HG02610 (cell line): ENCODE measurements around the gene GPR149.
"Not testable (repeated sequence)": the region's sequence is repeated elsewhere in the genome, so short reads cannot be mapped to it uniquely, and the experiment has no call there.

ENCODE experiments used
- ATAC-seq: cut with Tn5 transposase; IDR thresholded peaks from one replicate; pipeline ENCODE4 v1.9.1; 2021; ENCODE audit warnings: mild to moderate bottlenecking, moderate library complexity; ENCODE audit not compliant: unreplicated experiment

GPR149 gene, protein sequence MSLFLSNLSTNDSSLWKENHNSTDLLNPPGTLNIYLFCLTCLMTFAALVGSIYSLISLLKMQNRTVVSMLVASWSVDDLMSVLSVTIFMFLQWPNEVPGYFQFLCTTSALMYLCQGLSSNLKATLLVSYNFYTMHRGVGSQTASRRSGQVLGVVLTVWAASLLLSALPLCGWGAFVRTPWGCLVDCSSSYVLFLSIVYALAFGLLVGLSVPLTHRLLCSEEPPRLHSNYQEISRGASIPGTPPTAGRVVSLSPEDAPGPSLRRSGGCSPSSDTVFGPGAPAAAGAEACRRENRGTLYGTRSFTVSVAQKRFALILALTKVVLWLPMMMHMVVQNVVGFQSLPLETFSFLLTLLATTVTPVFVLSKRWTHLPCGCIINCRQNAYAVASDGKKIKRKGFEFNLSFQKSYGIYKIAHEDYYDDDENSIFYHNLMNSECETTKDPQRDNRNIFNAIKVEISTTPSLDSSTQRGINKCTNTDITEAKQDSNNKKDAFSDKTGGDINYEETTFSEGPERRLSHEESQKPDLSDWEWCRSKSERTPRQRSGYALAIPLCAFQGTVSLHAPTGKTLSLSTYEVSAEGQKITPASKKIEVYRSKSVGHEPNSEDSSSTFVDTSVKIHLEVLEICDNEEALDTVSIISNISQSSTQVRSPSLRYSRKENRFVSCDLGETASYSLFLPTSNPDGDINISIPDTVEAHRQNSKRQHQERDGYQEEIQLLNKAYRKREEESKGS

DNA sequence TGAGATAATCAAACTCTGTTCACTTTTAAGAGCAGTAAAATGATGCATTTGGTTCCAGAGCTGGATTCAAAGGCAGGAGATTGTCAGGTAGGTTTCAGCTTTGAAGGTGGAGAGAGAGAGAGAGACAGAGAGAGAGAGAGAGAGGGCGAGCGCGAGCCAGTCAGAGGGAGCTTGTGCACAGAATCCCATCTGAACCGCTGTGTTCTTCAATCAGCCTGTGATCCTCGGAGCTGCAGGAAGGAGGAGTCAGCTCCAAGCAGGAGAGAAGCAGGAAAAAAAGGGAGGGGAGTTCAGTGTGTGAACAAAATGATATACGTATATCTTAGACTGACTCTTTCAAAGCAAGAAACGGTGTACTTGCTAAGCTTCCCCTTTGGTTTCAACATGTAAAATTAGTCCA, at the start of gene GPR149:
TSS of gene GPR149 (minus strand) at position 177 of the 400 bp plus-strand sequence. CDS start 575 bp downstream, outside the sequence.
- no peak for ATAC-seq

DNA sequence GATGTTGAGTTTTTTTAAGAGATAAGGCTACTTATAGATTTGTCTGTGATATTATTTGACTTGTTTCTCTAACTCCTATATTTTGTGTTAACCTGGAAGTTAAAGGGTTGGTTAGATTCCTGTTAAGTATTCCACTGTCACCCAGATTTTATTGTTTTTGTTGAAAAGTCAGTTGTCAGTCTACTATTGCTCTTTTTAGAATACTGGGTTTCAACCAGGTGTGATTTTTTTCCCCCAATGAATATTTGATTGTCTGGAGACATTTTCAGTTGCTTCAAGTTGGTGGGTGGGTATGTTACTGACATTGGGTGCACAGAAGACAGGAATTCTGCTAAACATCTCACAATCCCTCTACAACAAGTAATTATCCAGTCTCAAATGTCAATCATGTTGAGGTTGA, 43.8 kb upstream of the GPR149 start:
- no peak for ATAC-seq

DNA sequence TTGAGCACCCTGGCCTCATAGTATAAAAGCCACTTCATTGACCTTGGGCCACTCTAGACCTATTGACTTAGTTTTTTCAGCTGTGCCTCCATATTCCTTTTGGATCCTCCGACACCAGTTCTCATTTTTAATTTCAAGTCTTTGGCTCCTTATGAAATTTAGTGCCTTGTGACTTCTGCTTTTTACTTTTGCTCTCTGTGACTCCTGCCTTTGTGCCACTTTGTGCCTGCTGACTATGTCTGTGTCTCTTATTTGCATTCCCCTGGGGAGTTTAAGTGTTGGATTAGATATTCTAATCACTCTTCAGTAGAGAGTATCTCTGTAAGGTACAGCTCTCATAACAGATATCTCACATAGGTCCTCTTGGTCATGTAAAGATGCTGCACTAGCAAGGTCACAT, 39.6 kb upstream of the GPR149 start:
- ATAC-seq: no peak

DNA sequence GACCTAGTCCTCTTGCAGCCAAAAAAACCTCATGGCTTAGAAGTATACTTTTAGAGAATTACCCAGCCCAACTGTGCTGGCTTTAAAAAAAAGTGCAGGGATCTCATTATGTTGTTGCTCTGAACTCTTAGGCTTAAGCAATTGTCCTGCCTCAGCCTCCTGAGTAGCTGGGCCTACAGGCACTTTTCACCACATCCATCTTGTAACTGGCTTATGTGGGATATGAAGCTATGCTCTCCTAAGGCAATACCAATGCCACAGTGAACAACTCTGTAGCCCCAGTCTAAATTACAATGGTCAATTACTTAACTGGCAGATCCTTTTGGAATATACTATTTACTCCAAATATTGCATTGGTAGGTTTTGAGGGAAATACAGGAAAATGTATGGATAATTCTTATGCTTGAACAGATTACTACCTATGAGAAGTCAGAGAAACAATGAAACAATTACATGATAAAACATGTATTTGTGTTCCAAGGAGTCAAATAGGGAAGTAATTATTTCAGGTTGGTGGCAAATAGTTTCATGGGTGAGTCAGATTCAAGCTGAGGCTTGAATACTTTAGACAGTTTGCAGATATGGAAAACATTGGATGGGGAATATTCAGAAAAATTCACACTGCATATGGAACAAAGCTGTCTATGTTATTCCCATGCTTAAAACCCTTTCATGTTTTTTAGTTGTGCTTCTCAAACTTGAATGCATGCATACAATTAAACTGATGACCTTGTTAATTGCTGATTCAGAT, 34.6 kb upstream of the GPR149 start:
- ATAC-seq: no peak

DNA sequence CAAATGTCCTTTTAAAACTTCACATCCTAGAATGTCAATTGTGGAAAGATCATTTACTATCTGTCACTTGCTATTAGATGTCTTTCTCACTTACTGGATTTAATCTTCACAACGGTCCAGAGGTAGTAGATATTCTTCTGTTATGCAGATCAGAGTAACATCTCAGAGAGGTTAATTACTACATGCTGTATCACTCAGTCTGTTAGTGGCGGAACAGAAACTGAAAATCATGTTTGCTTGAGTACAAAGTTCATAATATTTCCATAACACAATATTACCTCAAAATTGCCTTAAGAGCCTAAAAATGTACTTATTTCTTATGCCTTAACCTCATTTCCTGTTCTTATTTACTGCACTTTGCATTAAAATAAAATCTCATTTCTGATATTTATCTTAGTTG, 28.6 kb upstream of the GPR149 start:
- ATAC-seq: no peak

DNA sequence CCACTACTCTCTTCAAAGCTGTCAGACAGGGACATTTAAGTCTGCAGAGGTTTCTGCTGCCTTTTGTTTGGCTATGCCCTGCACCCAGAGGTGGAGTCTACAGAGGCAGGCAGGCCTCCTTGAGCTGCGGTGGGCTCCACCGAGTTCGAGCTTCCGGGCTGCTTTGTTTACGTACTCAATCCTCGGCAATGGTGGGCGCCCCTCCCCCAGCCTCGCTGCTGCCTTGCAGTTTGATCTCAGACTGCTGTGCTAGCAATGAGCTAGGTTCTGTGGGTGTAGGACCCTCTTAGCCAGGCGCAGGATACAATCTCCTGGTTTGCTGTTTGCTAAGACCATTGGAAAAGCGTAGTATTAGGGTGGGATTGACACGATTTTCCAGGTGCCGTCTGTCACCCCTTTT, 9.1 kb upstream of the GPR149 start:
- ATAC-seq: not testable (repeated sequence)

DNA sequence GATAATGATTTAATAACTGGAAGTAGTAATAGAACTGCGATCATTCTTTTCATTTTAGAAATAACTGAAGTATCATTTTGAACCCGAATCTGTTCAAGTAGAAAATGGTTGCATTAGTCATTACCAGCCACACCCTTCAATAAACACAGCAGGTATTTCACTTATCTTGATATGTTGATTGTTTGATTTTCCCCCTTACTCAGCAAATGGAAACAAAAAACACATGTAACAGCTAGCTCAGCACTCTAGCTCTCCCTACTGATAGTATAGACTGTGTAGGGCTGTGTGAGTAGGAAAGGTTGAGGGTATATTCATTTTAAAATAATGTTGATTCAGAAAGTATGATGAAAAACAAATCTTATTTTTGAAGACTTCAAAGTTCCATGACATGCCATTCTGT, 1.1 kb upstream of the GPR149 start:
- ATAC-seq: no peak

DNA sequence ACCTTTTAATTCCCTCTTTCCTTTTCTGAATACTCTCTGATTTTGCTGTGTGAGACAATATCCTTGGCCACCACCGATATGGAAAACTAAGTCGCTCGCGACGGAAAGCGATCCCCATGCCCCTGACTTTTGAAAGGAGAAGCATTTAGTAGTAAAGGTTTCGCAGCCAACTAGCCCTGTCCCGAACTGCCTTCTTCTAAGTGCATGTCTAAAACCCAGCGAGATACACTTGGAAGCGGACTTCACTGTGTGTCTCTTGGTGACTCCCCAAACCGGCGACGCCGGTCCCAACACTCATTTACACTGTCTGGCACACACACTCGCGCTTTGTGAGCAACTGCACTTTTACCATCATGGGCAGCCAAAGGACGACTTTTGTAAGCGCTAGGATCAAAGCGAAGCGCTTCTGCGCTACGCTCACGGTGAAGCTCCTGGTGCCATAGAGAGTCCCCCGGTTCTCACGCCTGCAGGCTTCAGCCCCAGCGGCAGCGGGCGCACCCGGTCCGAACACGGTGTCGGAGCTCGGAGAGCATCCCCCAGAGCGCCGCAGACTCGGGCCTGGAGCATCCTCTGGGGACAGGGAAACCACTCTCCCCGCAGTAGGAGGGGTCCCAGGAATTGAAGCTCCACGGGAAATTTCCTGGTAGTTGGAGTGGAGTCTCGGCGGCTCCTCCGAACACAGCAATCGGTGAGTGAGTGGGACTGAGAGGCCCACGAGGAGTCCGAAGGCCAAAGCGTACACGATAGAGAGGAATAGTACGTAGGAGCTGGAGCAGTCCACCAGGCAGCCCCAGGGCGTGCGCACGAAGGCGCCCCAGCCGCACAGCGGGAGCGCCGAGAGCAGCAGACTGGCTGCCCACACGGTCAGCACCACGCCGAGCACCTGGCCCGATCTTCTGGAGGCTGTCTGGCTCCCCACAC, 1.4 kb downstream of the GPR149 start:
- ATAC-seq: no peak

DNA sequence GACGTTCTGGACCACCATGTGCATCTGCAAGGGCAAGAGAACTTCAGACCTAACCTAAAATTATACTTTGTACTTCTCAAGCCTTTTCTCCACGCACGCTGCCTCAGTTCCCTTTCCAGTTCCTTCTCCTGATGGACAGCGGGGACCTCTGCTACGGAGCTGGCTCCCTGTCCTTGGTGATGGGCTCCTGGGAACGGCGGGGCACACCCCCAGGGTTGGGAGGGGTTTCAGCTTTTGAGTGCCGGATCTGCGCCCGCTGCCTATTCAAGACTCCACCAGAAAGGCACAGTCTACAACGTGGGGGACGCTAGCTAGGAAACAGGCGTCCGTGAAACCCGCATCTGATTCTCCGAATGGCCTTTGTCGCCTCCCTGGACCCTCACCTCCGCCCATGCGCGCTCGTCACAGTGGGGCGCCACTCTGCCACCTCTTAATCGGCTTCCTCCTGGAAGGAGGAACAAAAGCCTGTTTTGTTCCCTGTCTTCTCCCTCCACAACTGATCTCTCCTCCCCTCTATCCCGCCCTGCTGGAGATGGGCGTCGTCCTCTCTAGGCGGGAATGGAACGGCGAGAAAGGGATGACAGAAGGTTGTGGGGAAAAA, 2.2 kb downstream of the GPR149 start:
- no peak for ATAC-seq

DNA sequence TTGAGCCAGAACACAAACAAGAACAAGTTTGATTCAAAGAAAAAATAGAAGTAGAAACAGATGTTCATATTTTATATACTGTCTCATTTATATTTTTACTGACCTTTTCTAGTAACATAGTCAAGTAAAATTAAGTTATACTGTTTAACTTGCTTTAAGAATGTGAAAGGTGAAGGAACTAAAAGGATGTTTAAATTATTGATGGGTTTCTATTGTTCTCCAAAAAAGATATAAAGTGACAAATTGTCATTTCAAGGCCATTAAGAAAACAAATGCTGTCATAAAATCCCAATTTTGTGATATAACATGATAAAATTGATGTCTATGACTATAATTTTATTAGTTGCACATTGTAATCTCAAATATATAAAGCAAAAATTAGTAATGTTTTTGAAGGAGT, 7.3 kb downstream of the GPR149 start:
- ATAC-seq: no peak

DNA sequence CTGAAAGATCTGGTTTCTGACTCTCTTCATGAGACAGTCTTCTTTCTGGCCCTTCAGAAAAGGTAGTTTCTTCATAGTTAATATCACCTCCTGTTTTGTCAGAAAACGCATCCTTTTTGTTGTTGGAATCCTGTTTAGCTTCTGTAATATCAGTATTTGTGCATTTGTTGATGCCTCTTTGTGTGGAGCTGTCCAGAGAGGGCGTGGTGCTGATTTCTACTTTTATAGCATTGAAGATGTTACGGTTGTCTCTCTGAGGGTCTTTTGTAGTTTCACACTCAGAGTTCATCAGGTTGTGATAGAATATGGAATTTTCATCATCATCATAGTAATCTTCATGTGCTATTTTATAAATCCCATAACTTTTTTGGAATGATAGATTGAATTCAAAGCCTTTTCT, 8.9 kb downstream of the GPR149 start:
- no peak for ATAC-seq

DNA sequence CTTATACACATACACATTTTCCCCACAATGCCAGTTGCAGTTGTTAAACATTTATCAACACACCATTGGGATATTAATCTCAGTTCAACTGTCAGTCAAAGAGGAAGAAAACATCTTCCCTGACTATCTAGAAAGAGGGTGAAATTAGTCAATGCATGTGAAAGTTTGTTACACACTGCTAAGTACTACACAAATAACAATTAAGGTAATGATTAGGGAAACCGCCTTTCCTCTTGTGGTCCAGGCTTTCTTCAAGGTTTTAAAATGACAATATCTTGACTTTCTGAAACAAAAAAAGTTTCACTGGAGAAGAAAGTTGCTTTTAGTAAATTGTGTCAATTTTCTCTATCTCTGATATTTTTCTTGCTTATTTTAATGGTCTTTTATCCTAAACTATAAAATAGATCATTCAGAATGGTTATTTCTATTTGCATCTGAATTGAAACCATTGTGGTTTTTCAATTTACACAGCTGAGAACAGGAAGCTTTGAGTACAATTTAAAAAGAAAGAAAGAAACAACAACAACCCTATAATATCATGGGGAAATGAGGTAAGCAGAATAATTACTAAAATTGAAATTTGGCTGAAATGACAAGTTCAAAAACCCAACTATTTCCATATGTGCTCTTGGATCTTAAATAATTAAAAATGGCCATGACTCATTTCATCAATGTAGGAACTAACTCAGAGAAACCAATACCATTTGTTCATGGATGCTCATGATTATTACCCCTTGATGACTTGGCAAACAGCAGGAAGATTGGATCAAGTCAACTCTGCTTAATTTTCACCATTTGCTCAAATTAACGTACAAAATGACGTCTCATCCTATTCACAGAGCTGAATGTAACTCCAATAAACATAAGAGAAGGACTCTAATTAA, 31.7 kb downstream of the GPR149 start:
- peak; percentile 95 for ATAC-seq

DNA sequence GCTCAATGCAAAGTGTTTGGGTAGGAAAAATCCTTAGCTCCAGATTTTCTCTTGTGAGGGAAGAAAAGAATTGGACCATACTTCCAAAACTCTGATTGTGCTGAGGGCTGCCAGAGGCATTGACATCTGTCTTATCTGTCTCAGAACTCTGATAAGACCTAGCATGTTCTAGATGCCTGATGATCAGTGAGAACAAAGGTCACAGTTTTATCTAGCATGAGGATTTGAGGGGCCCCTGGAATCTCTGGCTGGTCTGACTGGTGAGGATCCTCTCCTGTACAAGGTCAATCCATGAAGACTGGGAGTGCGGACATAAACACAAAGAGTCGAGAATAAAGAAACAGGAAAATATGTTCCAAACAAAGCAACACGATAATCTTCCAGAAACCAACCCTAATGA, 40.1 kb downstream of the GPR149 start:
- ATAC-seq: no peak

DNA sequence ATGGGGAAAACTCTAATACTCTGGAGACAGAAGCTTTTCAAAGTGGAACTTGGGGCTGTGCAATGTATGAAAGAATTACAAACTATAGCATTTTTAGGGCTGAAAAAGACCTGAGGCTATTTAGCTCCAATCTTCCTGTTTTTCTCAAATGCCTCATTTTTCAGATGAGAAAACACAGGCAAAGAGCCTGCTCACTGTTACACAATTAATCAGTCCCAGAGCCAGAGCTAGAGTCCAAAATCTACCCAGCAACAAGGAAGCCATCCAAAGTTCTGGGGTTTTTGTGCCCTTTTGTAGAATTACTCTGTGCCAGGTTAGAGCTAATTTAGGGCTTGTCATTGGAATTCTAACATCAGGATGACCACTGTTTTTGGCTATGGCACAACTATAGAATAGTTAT, 45.5 kb downstream of the GPR149 start:
- no peak for ATAC-seq

DNA sequence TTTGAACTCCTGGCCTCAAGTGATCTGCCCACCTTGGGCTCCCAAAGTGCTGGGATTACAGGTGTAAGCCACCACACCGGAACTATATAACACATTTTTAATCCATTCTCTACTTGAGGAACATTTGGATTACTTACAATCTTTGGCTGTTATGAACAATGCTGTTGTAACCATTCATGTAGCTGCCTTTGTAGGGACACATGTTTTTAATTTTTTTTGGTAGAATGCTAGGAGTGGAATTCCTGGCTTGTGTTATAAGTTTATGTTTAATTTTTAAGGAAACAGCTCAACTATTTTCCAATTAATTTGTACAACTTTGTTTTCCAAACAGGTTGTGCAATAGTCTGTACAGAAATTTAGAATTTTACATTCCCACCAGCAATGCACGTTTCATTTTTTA, 51.7 kb downstream of the GPR149 start:
- ATAC-seq: no peak

DNA sequence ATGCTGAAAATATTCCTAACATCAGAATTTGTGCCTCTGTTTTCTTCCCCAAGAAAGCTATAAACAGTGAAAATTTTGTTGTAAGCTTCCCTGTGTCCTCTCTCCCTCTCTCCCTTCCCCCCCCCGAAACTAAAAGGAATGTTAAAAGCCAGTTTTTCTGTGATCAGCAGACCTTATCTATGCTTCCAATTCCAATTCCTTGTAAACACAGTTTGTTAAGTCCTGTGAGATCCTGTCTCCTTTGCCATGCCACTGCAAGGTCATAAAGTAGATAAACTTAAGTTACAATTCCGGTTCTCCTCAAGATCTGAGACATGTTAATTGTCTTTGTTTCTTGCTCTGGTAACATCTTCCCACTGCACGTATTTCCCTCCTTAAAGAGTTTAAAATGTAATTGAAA, 62.8 kb downstream of the GPR149 start:
- no peak for ATAC-seq

DNA sequence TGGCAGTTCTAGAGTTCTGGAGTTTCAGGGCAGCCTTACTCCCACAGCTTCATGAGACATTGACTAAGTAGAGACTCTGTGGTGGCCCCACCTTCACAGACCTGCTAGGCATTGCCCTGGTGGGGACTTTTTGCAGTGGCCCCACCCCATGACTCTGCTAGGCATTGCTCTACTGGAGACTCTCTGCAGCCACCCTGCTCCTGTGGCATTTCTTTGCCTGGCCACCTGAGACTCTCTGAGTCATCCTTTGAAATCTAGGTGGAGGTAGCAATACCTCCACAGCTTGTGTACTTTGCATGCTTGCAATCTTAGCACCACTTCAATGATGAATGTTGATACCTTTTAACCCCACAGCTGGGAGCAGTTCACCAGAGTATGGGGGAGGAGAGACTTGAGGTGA, 65.1 kb downstream of the GPR149 start:
- no peak for ATAC-seq

DNA sequence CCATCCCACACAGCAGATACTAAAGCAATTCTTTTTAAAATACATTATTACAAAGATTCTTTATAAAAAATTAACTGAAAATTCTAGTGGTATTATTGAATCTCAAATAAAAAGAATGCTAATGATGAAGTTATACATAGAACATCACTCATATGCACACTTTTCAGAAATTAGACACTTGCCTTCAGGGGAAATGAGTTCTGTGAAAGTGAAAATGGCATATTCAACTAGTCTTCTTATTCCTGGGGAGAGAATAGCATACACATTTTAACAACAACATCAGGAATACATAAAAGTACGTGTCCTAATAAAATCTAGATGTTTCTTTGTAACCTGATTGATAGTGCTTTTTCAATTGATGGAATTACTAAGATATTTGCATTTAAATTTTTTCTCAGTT, 68.9 kb downstream of the GPR149 start:
- ATAC-seq: no peak

DNA sequence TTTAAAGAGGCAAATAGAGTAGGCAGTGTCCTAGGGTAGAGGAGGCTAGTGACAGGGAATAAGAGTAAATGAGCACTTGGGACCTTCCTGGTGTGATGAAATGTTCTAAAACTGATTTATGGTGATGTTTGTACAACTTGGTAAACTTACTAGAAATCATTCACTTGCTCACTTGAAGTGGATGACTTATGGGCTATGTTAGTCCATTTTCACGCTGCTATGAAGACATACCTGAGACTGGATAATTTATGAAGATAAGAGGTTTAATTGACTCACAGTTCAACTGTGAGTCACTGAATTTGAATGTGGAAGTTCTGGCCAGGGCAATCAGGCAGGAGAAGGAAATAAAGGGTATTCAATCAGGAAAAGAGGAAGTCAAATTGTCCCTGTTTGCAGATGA, 74.0 kb downstream of the GPR149 start:
- no peak for ATAC-seq
